Vagina (tissue), 2 donors: ENCODE results near the gene KCTD15. TPM values are rescaled to one million over a fixed set of nuclear protein-coding genes. Genes with fewer than 3 reads are reported as not detected.

Experiments
- DNase-seq, 2 donors: peaks; one replicate each; pipeline ENCODE4 v3.0.0-alpha.2; 2017; ENCODE audit errors: extremely low spot score in 2 of 2
- H3K27ac ChIP-seq: fragments of 200-600 bp; sonication (generic); one replicate; pipeline ENCODE4 v1.5.1; 2019
- H3K27me3 ChIP-seq: fragments of 200-600 bp; sonication (generic); one replicate; pipeline ENCODE4 v1.5.1; 2019
- H3K36me3 ChIP-seq, 2 donors: fragments of 200-600 bp; sonication (generic); one replicate each; pipeline ENCODE4 v1.5.1; 2017 to 2019
- H3K4me1 ChIP-seq: fragments of 200-600 bp; sonication (generic); one replicate; pipeline ENCODE4 v1.5.1; 2019
- H3K4me3 ChIP-seq, 2 donors: fragments of 200-600 bp; sonication (generic); 1 replicate in 1 of 2; 2 replicates in 1 of 2; pipeline ENCODE4 v1.5.1; 2016 to 2019
- H3K9me3 ChIP-seq: fragments of 200-600 bp; sonication (generic); one replicate; pipeline ENCODE4 v1.5.1; 2019
- POLR2A ChIP-seq, 2 donors: fragments of 450-650 bp; IDR thresholded peaks; one replicate each; pipeline ENCODE4 v1.6.1; 2017; ENCODE audit warnings: antibody characterized with exemption in 2 of 2, mild to moderate bottlenecking in 2 of 2, moderate library complexity in 2 of 2
- POLR2AphosphoS5 ChIP-seq, 2 donors: sonication (generic); formaldehyde crosslinking; IDR thresholded peaks; one replicate each; pipeline ENCODE4 v1.9.0; 2017; ENCODE audit warnings: antibody characterized with exemption in 2 of 2, mild to moderate bottlenecking in 2 of 2, low read depth in 1 of 2; ENCODE audit not compliant: insufficient read depth in 1 of 2
- intact Hi-C: fragments of 100-400 bp; cut with DNase I; formaldehyde crosslinking; loops from one replicate; pipeline ENCODE4 v1.15.1; 2023
- total RNA-seq: library from RNA; depleted of rRNA; stranded (reverse); fragments of >200 nt; gene quantifications from one replicate; pipeline ENCODE4 v1.2.3, GENCODE V29; 2016
- TF ChIP-seq, protein P1 (sequence below), 3 experiments: fragments of 450-650 bp in 2 of 3; fragments of 200-600 bp in 1 of 3; sonication (generic) in 1 of 3; IDR thresholded peaks; one replicate each; pipeline ENCODE4 v1.5.1; 2017 to 2019; ENCODE audit warnings: antibody characterized with exemption in 3 of 3, mild to moderate bottlenecking in 2 of 3, moderate library complexity in 2 of 3

KCTD15 gene
- total RNA-seq, 1 donor from 2014 or later: 65.6 TPM

DNA sequence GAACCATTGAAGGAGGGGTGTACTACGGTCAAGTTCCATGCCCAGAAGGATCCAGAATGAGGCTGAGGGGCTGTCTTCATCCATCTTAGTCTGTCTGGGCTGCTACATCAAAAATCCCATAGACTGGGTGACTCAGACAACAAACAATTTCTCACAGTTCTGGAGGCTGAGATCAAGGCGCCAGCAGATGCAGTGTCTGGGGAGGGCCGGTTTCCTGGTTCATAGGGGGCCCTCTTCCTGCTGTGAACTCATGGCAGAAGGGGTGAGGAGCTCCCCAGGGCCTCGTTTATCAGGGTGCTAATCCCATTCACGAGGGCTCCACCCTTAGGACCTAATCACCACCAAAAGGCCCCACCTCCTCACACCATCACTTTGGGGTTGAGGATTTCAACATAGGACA lies 14.7 kb upstream of the KCTD15 start:
- Histone ChIP-seq H3K27ac (no peak overlapping the region), H3K4me1 (peaks cover 4% of the 10 kb centered on the region), H3K27me3 (no peaks in the 10 kb centered on the region), H3K36me3 (no peaks in the 10 kb centered on the region), H3K9me3 (no peaks in the 10 kb centered on the region), H3K4me3 (no peak overlapping the region)
- intact Hi-C loops: no loop called here
- TF ChIP-seq POLR2AphosphoS5 (IDR thresholded peaks at IDR 0.05; ENCODE audit: insufficient read depth in 1 of 2, low read depth in 1 of 2) (no peak), POLR2A (IDR thresholded peaks at IDR 0.05) (no peak)
- TF ChIP-seq, protein P1, sequence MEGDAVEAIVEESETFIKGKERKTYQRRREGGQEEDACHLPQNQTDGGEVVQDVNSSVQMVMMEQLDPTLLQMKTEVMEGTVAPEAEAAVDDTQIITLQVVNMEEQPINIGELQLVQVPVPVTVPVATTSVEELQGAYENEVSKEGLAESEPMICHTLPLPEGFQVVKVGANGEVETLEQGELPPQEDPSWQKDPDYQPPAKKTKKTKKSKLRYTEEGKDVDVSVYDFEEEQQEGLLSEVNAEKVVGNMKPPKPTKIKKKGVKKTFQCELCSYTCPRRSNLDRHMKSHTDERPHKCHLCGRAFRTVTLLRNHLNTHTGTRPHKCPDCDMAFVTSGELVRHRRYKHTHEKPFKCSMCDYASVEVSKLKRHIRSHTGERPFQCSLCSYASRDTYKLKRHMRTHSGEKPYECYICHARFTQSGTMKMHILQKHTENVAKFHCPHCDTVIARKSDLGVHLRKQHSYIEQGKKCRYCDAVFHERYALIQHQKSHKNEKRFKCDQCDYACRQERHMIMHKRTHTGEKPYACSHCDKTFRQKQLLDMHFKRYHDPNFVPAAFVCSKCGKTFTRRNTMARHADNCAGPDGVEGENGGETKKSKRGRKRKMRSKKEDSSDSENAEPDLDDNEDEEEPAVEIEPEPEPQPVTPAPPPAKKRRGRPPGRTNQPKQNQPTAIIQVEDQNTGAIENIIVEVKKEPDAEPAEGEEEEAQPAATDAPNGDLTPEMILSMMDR (IDR thresholded peaks at IDR 0.05): no peak
- DNase-seq: no peak

DNA sequence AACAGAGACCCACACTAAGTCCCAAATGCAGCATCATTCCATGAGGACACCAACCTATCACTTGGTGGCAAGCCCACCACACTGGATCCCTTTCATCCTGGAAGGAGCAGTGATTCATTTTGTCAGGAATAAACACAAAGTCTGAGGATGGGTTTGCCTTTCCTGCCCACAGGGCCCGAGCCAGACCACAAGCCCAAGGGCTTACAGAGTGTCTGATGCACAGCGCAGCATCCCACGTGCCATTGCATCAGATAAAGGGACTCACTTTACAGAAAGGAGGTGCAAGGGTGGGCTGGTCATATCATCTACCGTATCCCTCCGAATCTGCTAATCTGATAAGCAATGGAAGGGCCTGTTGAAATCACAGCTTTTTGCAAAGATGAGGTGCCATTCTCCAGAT lies 12.2 kb upstream of the KCTD15 start:
- H3K9me3 ChIP-seq: no peaks in the 10 kb centered on the region
- DNase-seq: no peak
- H3K27ac ChIP-seq: no peak overlapping the region
- H3K4me3 ChIP-seq: no peak overlapping the region
- no peaks in the 10 kb centered on the region for H3K36me3 ChIP-seq
- TF ChIP-seq POLR2AphosphoS5 (IDR thresholded peaks at IDR 0.05; ENCODE audit: insufficient read depth in 1 of 2, low read depth in 1 of 2) (no peak), POLR2A (IDR thresholded peaks at IDR 0.05) (no peak)
- TF ChIP-seq, protein P1 (IDR thresholded peaks at IDR 0.05): no peak
- H3K27me3 ChIP-seq: no peaks in the 10 kb centered on the region
- intact Hi-C loops: no loop called here
- H3K4me1 ChIP-seq: no peaks in the 10 kb centered on the region

DNA sequence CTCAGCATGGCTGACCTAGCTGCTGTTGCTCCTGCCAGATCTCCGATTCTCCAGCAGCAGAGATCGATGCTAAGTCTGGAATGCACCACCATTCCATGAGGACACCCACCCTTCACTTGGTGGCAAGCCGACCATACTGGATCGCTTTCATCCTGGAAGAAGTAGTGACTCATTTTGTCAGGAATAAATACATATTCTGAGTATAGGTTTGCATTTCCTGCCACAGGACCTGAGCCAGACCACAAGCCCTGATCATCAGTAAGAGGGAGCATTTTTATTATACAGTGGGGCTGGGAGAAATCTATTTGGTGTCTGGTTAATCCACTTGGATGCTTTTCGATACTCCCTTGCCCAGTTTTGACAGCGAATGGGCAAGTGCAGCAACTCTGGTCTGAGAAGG lies 10.9 kb upstream of the KCTD15 start:
- no peak for DNase-seq
- no peaks in the 10 kb centered on the region for H3K4me1 ChIP-seq
- H3K9me3 ChIP-seq: no peaks in the 10 kb centered on the region
- H3K27ac ChIP-seq: no peak overlapping the region
- H3K27me3 ChIP-seq: no peaks in the 10 kb centered on the region
- TF ChIP-seq, protein P1 (IDR thresholded peaks at IDR 0.05): no peak
- TF ChIP-seq POLR2AphosphoS5 (IDR thresholded peaks at IDR 0.05; ENCODE audit: insufficient read depth in 1 of 2, low read depth in 1 of 2) (no peak), POLR2A (IDR thresholded peaks at IDR 0.05) (no peak)
- H3K36me3 ChIP-seq: no peaks in the 10 kb centered on the region
- intact Hi-C loops: no loop called here
- H3K4me3 ChIP-seq: no peak overlapping the region

DNA sequence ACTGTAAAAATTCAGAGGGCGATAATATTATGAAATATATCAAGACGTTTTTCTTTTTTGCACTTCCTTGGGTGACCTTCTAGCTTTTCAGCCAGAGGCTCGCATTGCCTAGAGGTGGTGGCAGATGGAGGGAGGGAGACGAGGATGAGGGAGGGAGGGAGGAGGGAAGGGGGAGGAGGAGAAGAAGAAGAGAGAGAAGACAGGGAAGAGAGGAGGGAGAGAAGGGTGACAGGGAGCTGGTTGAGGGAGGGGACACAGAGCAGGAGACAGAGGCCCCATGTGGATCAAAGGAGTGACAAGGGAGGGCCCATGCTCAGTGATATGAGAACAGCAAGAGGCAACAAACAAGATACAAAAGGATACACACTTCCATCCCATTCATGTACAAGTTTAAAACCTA lies 8.0 kb upstream of the KCTD15 start:
- Histone ChIP-seq H3K27me3 (no peaks in the 10 kb centered on the region), H3K27ac (no peak overlapping the region), H3K4me1 (no peaks in the 10 kb centered on the region), H3K9me3 (no peaks in the 10 kb centered on the region), H3K36me3 (no peaks in the 10 kb centered on the region), H3K4me3 (no peak overlapping the region)
- no peak for DNase-seq
- intact Hi-C loops: no loop called here
- no peak for TF ChIP-seq POLR2A (IDR thresholded peaks at IDR 0.05)
- no peak for TF ChIP-seq POLR2AphosphoS5 (IDR thresholded peaks at IDR 0.05; ENCODE audit: insufficient read depth in 1 of 2, low read depth in 1 of 2)
- TF ChIP-seq, protein P1 (IDR thresholded peaks at IDR 0.05): no peak

DNA sequence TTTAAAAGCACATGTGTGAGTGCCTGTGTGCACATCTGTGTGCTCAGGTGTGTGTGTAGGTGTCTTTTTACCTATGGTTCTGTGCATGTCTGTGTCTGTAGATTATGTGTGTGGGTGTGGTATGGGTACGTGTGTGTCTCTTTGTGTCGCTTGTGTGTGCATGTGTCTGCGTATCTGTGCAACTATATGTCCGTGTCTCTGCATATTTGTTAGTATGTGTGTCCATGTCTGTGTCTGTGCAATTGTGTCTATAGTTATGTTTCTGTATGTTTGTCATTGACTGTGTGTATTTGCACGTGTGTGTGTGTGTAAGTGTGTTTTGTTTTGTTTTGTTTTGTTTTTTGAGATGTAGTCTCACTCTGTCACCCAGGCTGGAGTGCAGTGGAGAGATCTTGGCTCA lies 7.3 kb upstream of the KCTD15 start:
- Histone ChIP-seq H3K27ac (no peak overlapping the region), H3K4me1 (peaks cover under 1% of the 10 kb centered on the region), H3K9me3 (no peaks in the 10 kb centered on the region), H3K27me3 (no peaks in the 10 kb centered on the region), H3K4me3 (no peak overlapping the region), H3K36me3 (no peaks in the 10 kb centered on the region)
- DNase-seq: no peak
- TF ChIP-seq, protein P1 (IDR thresholded peaks at IDR 0.05): no peak
- TF ChIP-seq POLR2A (IDR thresholded peaks at IDR 0.05): no peak
- TF ChIP-seq POLR2AphosphoS5 (IDR thresholded peaks at IDR 0.05; ENCODE audit: insufficient read depth in 1 of 2, low read depth in 1 of 2): no peak
- intact Hi-C loops: no loop called here
